ENCODE data around the gene FOXI1. TPM values are rescaled to one million over a fixed set of nuclear protein-coding genes. Genes with fewer than 3 reads are reported as not detected.
"Not testable (repeated sequence)": the region's sequence is repeated elsewhere in the genome, so short reads cannot be mapped to it uniquely, and the experiment has no call there.

The FOXI1 gene
- total RNA-seq, 1 donor from 2014 or later: not detected

- no peak for DNase-seq (ENCODE audit: low spot score)
Observed at GRCh38 chr5:170126061-170126460, 20.4 kb downstream of the FOXI1 start.

GRCh38 chr5:170126626-170127025 is 20.9 kb downstream of the FOXI1 start:
- DNase-seq (ENCODE audit: low spot score): no peak

- DNase-seq (ENCODE audit: low spot score): no peak
Observed at GRCh38 chr5:170131235-170131634, 25.5 kb downstream of the FOXI1 start.

GRCh38 chr5:170132269-170132975 is 26.7 kb downstream of the FOXI1 start:
- no peak for DNase-seq (ENCODE audit: low spot score)

- DNase-seq (ENCODE audit: low spot score): no peak
Observed at GRCh38 chr5:170132976-170133448, 27.3 kb downstream of the FOXI1 start.

- DNase-seq (ENCODE audit: low spot score): no peak
Observed at GRCh38 chr5:170135796-170136490, 30.2 kb downstream of the FOXI1 start.

GRCh38 chr5:170136506-170136905 is 30.8 kb downstream of the FOXI1 start:
- DNase-seq (ENCODE audit: low spot score): no peak

- DNase-seq (ENCODE audit: low spot score): no peak
Observed at GRCh38 chr5:170137694-170138214, 32.1 kb downstream of the FOXI1 start.

GRCh38 chr5:170138273-170138672 is 32.6 kb downstream of the FOXI1 start:
- no peak for DNase-seq (ENCODE audit: low spot score)

GRCh38 chr5:170139786-170140335 is 34.2 kb downstream of the FOXI1 start:
- DNase-seq (ENCODE audit: low spot score): no peak

- DNase-seq (ENCODE audit: low spot score): not testable (repeated sequence)
Observed at GRCh38 chr5:170141196-170141595, 35.5 kb downstream of the FOXI1 start.

- no peak for DNase-seq (ENCODE audit: low spot score)
Observed at GRCh38 chr5:170141636-170142035, 35.9 kb downstream of the FOXI1 start.

- no peak for DNase-seq (ENCODE audit: low spot score)
Observed at GRCh38 chr5:170142196-170142595, 36.5 kb downstream of the FOXI1 start.

GRCh38 chr5:170143091-170143490 is 37.4 kb downstream of the FOXI1 start:
- no peak for DNase-seq (ENCODE audit: low spot score)

- DNase-seq (ENCODE audit: low spot score): no peak
Observed at GRCh38 chr5:170143710-170144109, 38.0 kb downstream of the FOXI1 start.

GRCh38 chr5:170144286-170145023 is 38.8 kb downstream of the FOXI1 start:
- no peak for DNase-seq (ENCODE audit: low spot score)

- DNase-seq (ENCODE audit: low spot score): no peak
Observed at GRCh38 chr5:170145462-170145861, 39.8 kb downstream of the FOXI1 start.

- no peak for DNase-seq (ENCODE audit: low spot score)
Observed at GRCh38 chr5:170147051-170147752, 41.5 kb downstream of the FOXI1 start.

GRCh38 chr5:170147753-170148264 is 42.1 kb downstream of the FOXI1 start:
- no peak for DNase-seq (ENCODE audit: low spot score)

- DNase-seq (ENCODE audit: low spot score): peak; percentile 24
Observed at GRCh38 chr5:170148430-170149205, 42.9 kb downstream of the FOXI1 start.

- DNase-seq (ENCODE audit: low spot score): no peak
Observed at GRCh38 chr5:170149206-170149515, 43.5 kb downstream of the FOXI1 start.

All from ureter (tissue), 1 donor.